GM12875 (cell line): ENCODE measurements around the gene PLA2G4A.

ENCODE experiments used
- H3K4me3 ChIP-seq: one replicate; pipeline ENCODE4 v1.5.1; 2011; ENCODE audit warnings: low read depth, low read length, control low read depth
- CTCF ChIP-seq: IDR thresholded peaks from 2 replicates; pipeline ENCODE4 v1.5.1; 2011; ENCODE audit warnings: low read depth, mild to moderate bottlenecking, control low read depth, inconsistent platforms, low read length, moderate library complexity, borderline replicate concordance; ENCODE audit not compliant: insufficient read depth

PLA2G4A gene

GRCh38 chr1:186882372-186883134, 53.8 kb downstream of the PLA2G4A start:
- no peak for TF ChIP-seq CTCF

GRCh38 chr1:186884251-186884650, 55.5 kb downstream of the PLA2G4A start:
- no peak overlapping the region for H3K4me3 ChIP-seq
- no peak for TF ChIP-seq CTCF

More at GRCh38 chr1:186882372-186883134, 53.8 kb downstream of the PLA2G4A start:
- no peak overlapping the region for H3K4me3 ChIP-seq

- no peak for TF ChIP-seq CTCF
These were observed 58.5 kb downstream of the PLA2G4A start for GRCh38 chr1:186887203-186887602.

GRCh38 chr1:186888367-186888766, 59.6 kb downstream of the PLA2G4A start:
- TF ChIP-seq CTCF = no peak
- H3K4me3 ChIP-seq = no peak overlapping the region

More at GRCh38 chr1:186887203-186887602, 58.5 kb downstream of the PLA2G4A start:
- H3K4me3 ChIP-seq = no peak overlapping the region

- no peak for TF ChIP-seq CTCF
- H3K4me3 ChIP-seq = no peak overlapping the region
These were observed 64.2 kb downstream of the PLA2G4A start for GRCh38 chr1:186892936-186893335.

GRCh38 chr1:186894415-186894814, 65.7 kb downstream of the PLA2G4A start:
- TF ChIP-seq CTCF = no peak

GRCh38 chr1:186896211-186896610, 67.5 kb downstream of the PLA2G4A start:
- no peak overlapping the region for H3K4me3 ChIP-seq
- no peak for TF ChIP-seq CTCF

More at GRCh38 chr1:186894415-186894814, 65.7 kb downstream of the PLA2G4A start:
- H3K4me3 ChIP-seq = no peak overlapping the region
